ENCODE data around the gene SIGLEC14.

DNA sequence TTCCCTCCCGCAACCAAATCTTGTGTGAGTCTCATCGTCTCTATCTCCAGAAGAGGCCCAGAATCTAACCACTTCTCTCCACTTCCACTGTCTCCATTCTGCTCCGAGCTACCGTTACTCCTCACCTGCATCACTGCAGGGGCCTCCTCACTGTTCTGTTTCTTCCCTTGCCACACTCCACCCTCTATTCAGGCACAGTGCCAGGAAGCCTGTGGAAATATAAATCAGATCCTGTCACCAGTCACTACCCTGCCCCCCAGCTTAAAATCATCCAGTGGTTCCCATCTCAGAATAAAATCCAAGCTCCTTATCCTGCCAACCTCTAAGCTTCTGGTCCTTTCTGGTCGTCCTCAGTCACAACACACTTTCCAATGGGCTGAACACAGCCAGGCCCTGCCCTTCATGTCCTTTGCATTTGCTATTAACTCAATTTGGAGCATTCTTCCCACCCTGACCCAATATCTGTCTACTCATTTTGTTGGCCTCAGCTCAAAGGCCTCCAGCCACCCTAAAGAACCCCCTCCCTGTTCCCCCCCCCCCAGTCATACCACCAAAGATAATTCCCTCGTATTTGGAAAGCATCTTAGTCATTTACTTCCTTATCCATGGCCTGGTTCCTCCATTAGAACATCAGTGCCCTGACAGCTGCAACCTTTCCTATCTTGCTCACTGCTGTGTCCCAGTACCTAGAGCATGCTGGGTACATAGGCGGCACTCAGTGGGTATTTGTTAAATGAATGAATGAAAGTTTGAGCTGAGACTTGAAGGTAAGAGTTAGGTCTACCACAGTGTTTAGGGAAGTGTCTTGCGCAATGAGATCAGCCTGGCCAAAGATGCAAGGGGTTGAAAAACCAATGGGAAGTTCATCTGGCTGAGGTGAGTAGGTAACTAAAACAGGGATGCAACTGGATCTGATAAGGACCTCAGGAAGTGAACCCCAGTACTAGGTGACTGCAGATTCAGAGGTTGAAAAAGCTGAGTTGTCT lies 51.1 kb downstream of the SIGLEC14 start:
- TF ChIP-seq, protein P1, sequence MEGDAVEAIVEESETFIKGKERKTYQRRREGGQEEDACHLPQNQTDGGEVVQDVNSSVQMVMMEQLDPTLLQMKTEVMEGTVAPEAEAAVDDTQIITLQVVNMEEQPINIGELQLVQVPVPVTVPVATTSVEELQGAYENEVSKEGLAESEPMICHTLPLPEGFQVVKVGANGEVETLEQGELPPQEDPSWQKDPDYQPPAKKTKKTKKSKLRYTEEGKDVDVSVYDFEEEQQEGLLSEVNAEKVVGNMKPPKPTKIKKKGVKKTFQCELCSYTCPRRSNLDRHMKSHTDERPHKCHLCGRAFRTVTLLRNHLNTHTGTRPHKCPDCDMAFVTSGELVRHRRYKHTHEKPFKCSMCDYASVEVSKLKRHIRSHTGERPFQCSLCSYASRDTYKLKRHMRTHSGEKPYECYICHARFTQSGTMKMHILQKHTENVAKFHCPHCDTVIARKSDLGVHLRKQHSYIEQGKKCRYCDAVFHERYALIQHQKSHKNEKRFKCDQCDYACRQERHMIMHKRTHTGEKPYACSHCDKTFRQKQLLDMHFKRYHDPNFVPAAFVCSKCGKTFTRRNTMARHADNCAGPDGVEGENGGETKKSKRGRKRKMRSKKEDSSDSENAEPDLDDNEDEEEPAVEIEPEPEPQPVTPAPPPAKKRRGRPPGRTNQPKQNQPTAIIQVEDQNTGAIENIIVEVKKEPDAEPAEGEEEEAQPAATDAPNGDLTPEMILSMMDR (IDR thresholded peaks at IDR 0.05; ENCODE audit: insufficient read depth, low read depth, low read length) = no peak
- no peak for TF ChIP-seq EZH2 (IDR thresholded peaks at IDR 0.05; ENCODE audit: insufficient read depth, low read length)

All from astrocyte (in vitro differentiated cells and primary cell).